GM18519 (cell line): ENCODE measurements around the gene POSTN.

Experiments used
- ATAC-seq: cut with Tn5 transposase; IDR thresholded peaks from one replicate; pipeline ENCODE4 v1.9.1; 2021; ENCODE audit warnings: mild to moderate bottlenecking, moderate library complexity; ENCODE audit not compliant: unreplicated experiment, low FRiP score

Gene POSTN

DNA sequence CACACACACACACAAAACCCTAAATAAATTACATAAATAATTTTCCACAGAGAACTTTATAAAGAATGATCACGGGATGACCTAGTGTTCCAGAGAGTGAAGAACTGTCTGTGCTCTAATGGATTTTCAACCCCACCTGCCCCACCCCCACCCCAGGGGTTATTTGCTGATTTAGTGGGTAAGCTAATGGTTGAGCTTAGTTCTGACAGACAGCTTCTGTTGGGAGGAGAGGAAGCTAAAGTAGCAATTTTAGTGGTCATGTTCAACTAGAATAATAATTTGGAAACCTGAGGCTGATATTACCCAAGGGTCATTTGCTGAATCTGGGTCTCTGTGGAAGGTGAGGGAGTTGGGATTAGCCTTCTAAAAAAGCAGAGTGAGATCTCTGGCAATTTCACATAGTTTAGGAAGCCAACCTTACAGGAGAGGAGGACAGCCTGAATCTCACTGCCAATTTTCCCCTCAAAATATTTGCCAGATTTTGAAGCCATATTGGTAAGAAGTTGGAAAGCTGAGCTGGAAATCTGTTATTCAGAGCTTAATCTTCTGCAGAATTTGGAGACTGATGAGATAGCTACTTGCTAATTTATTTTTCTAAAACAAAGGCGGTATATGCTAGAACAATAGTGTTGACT, 68.7 kb downstream of the POSTN start:
- ATAC-seq, result no peak

GRCh38 chr13:37526710-37527473, 71.7 kb downstream of the POSTN start:
- ATAC-seq, result no peak

DNA sequence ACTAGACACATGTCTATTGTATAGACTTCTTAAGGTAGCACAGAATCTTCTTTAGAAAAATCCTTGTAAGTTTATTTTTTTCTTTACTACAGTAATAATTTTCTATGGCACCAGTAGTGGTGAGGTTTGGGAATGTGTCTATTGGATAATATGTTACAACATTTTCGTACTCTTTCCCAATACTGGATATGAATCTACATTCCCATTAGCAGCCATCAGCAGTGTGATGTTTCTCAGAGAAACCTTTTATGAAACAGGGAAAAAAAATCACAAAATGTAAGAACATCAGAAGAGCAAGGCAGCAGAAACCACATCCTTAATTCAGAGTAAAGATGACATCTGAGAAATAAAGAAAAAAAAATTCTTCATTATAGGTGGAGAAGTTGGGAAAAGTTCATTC, 83.3 kb downstream of the POSTN start:
- ATAC-seq, result no peak
